Measurements from ENCODE around the gene CENPT. TPM values are rescaled to one million over a fixed set of nuclear protein-coding genes. Genes with fewer than 3 reads are reported as not detected.

CENPT gene
- total and polyA plus RNA-seq, 2 of the 13 experiments (the other 11 are each of a cell fraction or from before 2014, with no cell fraction given), result 40.9 to 43.3 TPM

GRCh38 chr16:67833415-67834241, 13.9 kb downstream of the CENPT start (continued):
- TF ChIP-seq, protein P1, sequence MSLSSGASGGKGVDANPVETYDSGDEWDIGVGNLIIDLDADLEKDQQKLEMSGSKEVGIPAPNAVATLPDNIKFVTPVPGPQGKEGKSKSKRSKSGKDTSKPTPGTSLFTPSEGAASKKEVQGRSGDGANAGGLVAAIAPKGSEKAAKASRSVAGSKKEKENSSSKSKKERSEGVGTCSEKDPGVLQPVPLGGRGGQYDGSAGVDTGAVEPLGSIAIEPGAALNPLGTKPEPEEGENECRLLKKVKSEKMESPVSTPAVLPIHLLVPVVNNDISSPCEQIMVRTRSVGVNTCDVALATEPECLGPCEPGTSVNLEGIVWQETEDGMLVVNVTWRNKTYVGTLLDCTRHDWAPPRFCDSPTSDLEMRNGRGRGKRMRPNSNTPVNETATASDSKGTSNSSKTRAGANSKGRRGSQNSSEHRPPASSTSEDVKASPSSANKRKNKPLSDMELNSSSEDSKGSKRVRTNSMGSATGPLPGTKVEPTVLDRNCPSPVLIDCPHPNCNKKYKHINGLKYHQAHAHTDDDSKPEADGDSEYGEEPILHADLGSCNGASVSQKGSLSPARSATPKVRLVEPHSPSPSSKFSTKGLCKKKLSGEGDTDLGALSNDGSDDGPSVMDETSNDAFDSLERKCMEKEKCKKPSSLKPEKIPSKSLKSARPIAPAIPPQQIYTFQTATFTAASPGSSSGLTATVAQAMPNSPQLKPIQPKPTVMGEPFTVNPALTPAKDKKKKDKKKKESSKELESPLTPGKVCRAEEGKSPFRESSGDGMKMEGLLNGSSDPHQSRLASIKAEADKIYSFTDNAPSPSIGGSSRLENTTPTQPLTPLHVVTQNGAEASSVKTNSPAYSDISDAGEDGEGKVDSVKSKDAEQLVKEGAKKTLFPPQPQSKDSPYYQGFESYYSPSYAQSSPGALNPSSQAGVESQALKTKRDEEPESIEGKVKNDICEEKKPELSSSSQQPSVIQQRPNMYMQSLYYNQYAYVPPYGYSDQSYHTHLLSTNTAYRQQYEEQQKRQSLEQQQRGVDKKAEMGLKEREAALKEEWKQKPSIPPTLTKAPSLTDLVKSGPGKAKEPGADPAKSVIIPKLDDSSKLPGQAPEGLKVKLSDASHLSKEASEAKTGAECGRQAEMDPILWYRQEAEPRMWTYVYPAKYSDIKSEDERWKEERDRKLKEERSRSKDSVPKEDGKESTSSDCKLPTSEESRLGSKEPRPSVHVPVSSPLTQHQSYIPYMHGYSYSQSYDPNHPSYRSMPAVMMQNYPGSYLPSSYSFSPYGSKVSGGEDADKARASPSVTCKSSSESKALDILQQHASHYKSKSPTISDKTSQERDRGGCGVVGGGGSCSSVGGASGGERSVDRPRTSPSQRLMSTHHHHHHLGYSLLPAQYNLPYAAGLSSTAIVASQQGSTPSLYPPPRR (CRISPR knock-in tag; IDR thresholded peaks at IDR 0.05; ENCODE audit: borderline replicate concordance), result peak; percentile 41; the same call in 1 of the 2 replicates
- TF ChIP-seq JUN (CRISPR knock-in tag; IDR thresholded peaks at IDR 0.05) (no peak; the same call in 1 of the 2 replicates), BCL6 (CRISPR knock-in tag; IDR thresholded peaks at IDR 0.05) (no peak; the same call in 1 of the 2 replicates), SKI (IDR thresholded peaks at IDR 0.05; ENCODE audit: partially characterized antibody) (peak; percentile 11), ZNF446 (CRISPR knock-in tag; IDR thresholded peaks at IDR 0.05) (0 out of 2 replicates have a peak, but pooled peaks have one; percentile 56), ZNF773 (CRISPR knock-in tag; IDR thresholded peaks at IDR 0.05; ENCODE audit: borderline replicate concordance) (peak; percentile 75; the same call in 1 of the 2 replicates), ZBTB7A (CRISPR knock-in tag; IDR thresholded peaks at IDR 0.05) (0 out of 2 replicates have a peak, but pooled peaks have one; percentile 45), ZSCAN5A (CRISPR knock-in tag; IDR thresholded peaks at IDR 0.05; ENCODE audit: borderline replicate concordance) (0 out of 2 replicates have a peak, but pooled peaks have one; percentile 53), HOXA5 (CRISPR knock-in tag; IDR thresholded peaks at IDR 0.05) (peak; percentile 92), PITX1 (CRISPR knock-in tag; IDR thresholded peaks at IDR 0.05) (peak; percentile 80), ZBTB3 (CRISPR knock-in tag; IDR thresholded peaks at IDR 0.05; ENCODE audit: borderline replicate concordance, low read depth) (no peak), TP53 (CRISPR knock-in tag; conservative IDR thresholded peaks at IDR 0.05) (0 out of 2 replicates have a peak, but pooled peaks have one; percentile 37), CC2D1A (CRISPR knock-in tag; IDR thresholded peaks at IDR 0.05) (no peak), ZMYM4 (CRISPR knock-in tag; IDR thresholded peaks at IDR 0.05) (peak; percentile 62; the same call in 1 of the 2 replicates)
- TF ChIP-seq, protein P2, sequence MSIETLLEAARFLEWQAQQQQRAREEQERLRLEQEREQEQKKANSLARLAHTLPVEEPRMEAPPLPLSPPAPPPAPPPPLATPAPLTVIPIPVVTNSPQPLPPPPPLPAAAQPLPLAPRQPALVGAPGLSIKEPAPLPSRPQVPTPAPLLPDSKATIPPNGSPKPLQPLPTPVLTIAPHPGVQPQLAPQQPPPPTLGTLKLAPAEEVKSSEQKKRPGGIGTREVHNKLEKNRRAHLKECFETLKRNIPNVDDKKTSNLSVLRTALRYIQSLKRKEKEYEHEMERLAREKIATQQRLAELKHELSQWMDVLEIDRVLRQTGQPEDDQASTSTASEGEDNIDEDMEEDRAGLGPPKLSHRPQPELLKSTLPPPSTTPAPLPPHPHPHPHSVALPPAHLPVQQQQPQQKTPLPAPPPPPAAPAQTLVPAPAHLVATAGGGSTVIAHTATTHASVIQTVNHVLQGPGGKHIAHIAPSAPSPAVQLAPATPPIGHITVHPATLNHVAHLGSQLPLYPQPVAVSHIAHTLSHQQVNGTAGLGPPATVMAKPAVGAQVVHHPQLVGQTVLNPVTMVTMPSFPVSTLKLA (IDR thresholded peaks at IDR 0.05), result peak; percentile 21; the same call in 1 of the 2 replicates
- TF ChIP-seq, protein P3, sequence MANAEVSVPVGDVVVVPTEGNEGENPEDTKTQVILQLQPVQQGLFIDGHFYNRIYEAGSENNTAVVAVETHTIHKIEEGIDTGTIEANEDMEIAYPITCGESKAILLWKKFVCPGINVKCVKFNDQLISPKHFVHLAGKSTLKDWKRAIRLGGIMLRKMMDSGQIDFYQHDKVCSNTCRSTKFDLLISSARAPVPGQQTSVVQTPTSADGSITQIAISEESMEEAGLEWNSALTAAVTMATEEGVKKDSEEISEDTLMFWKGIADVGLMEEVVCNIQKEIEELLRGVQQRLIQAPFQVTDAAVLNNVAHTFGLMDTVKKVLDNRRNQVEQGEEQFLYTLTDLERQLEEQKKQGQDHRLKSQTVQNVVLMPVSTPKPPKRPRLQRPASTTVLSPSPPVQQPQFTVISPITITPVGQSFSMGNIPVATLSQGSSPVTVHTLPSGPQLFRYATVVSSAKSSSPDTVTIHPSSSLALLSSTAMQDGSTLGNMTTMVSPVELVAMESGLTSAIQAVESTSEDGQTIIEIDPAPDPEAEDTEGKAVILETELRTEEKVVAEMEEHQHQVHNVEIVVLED (CRISPR knock-in tag; IDR thresholded peaks at IDR 0.05; ENCODE audit: borderline replicate concordance), result peak; percentile 81
- TF ChIP-seq, protein P4, sequence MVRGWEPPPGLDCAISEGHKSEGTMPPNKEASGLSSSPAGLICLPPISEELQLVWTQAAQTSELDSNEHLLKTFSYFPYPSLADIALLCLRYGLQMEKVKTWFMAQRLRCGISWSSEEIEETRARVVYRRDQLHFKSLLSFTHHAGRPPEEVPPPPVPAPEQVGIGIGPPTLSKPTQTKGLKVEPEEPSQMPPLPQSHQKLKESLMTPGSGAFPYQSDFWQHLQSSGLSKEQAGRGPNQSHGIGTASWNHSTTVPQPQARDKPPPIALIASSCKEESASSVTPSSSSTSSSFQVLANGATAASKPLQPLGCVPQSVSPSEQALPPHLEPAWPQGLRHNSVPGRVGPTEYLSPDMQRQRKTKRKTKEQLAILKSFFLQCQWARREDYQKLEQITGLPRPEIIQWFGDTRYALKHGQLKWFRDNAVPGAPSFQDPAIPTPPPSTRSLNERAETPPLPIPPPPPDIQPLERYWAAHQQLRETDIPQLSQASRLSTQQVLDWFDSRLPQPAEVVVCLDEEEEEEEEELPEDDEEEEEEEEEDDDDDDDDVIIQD (CRISPR knock-in tag; IDR thresholded peaks at IDR 0.05; ENCODE audit: low read depth), result peak; percentile 47; the same call in 1 of the 2 replicates
